DMS53 treated with DMSO at 0.1 percent for 48 hours (cell line): ENCODE data around the gene ZDHHC1.

Experiments
- DNase-seq: peaks from one replicate; lab custom pipeline; 2025; ENCODE audit not compliant: unreplicated experiment; lab: John Stamatoyannopoulos, UW

The ZDHHC1 gene

GRCh38 chr16:67411339-67411738 is 4.9 kb downstream of the ZDHHC1 start:
- no peak for DNase-seq

GRCh38 chr16:67409631-67410030 is 6.6 kb downstream of the ZDHHC1 start:
- no peak for DNase-seq

- DNase-seq: no peak
These were observed 8.4 kb downstream of the ZDHHC1 start for GRCh38 chr16:67407788-67408452.

- no peak for DNase-seq
These were observed 9.0 kb downstream of the ZDHHC1 start for GRCh38 chr16:67407176-67407787.

GRCh38 chr16:67406111-67406971 is 9.9 kb downstream of the ZDHHC1 start:
- no peak for DNase-seq

GRCh38 chr16:67405336-67405735 is 10.9 kb downstream of the ZDHHC1 start:
- DNase-seq: no peak

GRCh38 chr16:67404740-67405226 is 11.5 kb downstream of the ZDHHC1 start:
- DNase-seq: peak; percentile 75

GRCh38 chr16:67403976-67404555 is 12.2 kb downstream of the ZDHHC1 start:
- DNase-seq: no peak

- DNase-seq: no peak
These were observed 15.4 kb downstream of the ZDHHC1 start for GRCh38 chr16:67400901-67401300.

- DNase-seq: peak; percentile 8
These were observed 16.2 kb downstream of the ZDHHC1 start for GRCh38 chr16:67399749-67400704.

GRCh38 chr16:67399218-67399733 is 17.0 kb downstream of the ZDHHC1 start:
- DNase-seq: no peak

GRCh38 chr16:67398546-67399217 is 17.6 kb downstream of the ZDHHC1 start:
- no peak for DNase-seq

- DNase-seq: no peak
These were observed 18.3 kb downstream of the ZDHHC1 start for GRCh38 chr16:67397812-67398545.

- DNase-seq: no peak
These were observed 19.1 kb downstream of the ZDHHC1 start for GRCh38 chr16:67397036-67397801.

GRCh38 chr16:67396159-67397035 is 19.9 kb downstream of the ZDHHC1 start:
- DNase-seq: peak; percentile 58

- peak; percentile 7 for DNase-seq
These were observed 20.7 kb downstream of the ZDHHC1 start for GRCh38 chr16:67395458-67396158.

GRCh38 chr16:67395105-67395457 is 21.2 kb downstream of the ZDHHC1 start:
- no peak for DNase-seq
